Epidermal melanocyte (primary cell): ENCODE results near the gene AGBL5.
A peak's percentile ranks its signal among the peaks of the same experiment; 100 is the strongest.
"Not testable (repeated sequence)": the region's sequence is repeated elsewhere in the genome, so short reads cannot be mapped to it uniquely, and the experiment has no call there.

ENCODE experiments used
- DNase-seq: peaks from one replicate; pipeline ENCODE4 v3.0.0; 2011; ENCODE audit warnings: low spot score; ENCODE audit not compliant: insufficient read length

AGBL5 gene

DNA sequence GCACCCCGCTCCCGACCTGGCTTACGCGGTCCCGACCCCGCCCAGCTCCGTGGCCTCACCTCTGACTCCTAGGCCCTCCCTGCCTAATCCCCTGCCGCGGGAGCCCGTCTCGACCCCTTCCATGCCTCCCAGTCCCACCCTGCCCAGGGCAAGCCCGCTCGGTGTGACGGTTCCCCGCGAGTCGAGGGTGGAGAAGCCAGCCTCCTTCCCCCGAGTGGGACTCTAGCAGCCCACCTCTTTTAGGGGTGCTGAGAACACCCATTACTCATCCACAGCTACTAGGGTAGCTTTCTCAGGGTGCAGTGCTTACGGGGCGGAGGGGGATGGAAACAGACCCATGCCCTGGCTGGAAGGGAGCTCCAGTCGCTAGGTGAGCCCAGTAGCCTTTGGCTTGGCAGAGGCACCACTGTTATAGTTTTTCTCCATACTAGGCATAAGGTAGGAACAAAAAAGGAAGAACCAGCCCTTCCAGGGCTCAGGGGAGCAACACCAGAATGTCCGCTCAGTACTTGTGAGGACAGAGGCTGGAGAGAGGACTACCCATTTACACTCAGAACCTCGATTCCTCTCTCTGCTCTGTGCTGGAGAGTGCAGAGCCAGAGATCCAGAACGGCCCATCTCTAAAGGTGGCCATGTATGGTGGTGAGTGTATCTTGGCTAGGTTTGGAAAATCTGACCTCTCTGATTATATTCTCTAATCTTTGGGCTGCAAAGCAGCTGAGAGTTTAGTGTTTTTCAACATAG, 606 bp downstream of the AGBL5 start:
- DNase-seq: no peak

DNA sequence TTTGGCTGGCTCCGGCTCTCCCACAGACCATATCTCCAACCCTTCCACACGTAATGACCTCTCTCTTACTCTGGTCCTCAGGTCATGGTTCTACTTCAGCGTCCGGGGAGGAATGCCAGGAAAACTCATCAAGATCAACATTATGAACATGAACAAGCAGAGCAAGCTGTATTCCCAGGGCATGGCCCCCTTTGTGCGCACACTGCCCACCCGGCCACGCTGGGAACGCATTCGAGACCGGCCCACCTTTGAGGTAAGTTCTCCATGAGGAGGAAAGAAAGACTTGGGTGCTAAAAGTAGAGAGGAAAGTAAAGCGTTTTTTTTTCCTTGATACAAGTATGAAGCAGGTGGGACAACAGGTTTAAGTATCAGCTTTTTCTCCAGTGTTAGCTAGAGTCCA, 1.9 kb downstream of the AGBL5 start:
- DNase-seq: no peak

DNA sequence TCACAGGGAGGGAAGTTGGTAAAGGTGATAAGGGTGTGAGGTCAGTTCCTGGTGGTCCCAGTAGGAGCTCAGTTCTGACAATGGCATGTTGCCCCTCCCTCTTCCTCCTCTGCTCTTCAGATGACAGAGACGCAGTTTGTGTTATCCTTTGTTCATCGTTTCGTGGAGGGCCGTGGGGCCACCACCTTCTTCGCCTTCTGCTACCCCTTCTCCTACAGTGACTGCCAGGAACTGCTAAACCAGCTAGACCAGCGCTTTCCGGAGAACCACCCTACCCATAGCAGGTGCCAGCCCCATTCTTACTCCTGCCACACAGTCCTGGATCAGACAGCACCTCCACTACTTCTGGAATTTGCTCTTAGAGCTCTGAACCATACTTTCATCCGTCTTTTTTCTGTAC, 2.3 kb downstream of the AGBL5 start:
- DNase-seq: no peak

DNA sequence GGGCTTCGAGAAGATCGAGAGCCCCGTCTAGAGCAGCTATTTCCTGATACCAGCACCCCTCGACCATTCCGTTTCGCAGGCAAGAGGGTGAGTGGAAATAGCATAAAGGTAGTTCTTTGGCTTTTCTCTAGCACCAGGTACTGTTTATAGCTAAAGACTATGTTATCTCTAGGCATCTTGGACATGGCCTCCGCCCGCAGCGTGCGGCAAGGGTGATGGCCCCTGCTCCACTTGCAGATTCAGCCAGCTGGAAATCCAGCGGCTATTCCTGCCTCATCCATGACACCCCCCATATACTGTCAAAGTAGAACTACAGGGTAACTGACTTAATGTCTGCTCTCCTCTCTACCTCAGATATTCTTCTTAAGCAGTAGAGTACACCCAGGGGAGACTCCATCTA, 3.3 kb downstream of the AGBL5 start:
- DNase-seq: no peak

DNA sequence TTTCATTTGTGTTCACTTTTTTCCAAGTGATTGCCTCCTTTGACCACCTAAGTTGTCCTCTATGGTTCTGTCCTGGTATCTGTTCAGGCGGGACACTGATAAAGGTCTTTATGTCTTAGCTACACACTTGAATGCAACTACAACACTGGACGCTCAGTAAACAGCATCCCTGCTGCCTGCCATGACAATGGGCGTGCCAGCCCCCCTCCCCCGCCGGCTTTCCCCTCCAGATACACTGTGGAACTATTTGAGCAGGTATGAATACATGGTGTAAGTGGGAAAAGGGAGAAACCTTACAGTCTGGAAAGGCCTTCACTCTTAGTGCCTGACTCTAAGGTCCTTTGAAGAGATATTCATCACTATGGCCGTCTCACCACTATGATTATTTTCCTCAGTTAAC, 5.7 kb downstream of the AGBL5 start:
- DNase-seq: no peak

DNA sequence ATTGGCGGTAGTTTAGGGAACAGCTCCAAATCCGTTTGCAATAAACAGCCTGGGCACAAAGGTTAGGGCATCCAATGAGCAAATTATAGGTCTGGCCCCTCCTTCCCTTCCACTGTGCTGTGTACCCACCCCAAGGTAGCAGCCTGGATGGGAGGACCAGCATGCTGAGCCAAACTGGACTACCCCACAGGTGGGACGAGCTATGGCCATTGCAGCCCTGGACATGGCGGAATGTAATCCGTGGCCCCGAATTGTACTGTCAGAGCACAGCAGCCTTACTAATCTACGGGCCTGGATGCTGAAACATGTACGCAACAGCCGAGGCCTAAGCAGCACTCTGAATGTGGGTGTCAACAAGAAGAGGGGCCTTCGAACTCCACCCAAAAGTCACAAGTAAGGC, 6.7 kb downstream of the AGBL5 start:
- no peak for DNase-seq

DNA sequence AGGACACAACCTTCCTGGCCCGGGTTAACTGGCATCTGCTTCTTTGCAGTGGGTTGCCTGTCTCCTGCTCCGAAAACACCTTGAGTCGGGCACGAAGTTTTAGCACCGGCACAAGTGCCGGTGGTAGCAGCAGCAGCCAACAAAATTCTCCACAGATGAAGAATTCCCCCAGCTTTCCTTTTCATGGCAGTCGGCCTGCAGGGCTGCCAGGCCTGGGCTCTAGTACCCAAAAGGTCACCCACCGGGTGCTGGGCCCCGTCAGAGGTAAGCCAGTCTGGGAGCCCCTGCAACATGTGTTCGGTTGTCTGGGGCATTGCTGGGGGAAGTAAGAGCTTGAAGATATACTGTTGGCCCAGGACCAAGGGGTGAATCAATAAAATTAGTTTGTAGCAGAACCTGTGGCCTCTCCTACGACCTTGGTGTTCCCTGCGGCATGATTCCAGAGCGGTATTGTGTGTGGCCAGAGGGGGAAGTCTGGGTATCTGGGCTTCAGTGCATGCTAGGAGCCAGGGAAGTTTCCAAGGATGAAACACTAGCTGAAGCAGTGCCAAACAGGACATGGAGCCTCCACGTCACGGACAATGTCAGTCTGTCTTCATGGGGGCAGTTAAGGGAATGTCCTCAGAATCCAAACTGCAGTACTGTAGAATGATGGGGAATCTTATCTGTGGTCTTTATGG, 7.8 kb downstream of the AGBL5 start:
- no peak for DNase-seq

DNA sequence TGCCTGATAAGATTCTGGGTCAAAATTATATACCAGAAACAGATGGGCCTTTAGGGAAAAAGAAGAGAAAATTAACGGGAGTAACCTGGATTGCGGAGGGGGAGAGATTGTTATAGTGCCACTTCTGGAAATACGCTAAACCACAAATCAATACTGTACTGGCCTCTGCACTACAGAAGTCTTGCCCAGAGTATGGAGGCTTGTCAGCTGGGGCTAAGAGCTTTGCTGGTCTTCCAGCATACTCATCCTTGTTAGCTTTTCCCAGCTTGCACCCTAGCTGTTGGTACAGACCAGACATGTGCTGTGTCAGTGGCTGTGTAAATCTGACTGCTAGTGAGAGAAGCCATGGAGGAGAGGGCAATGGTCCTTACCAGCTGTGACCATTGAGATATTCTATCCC, 8.9 kb downstream of the AGBL5 start:
- DNase-seq: no peak

DNA sequence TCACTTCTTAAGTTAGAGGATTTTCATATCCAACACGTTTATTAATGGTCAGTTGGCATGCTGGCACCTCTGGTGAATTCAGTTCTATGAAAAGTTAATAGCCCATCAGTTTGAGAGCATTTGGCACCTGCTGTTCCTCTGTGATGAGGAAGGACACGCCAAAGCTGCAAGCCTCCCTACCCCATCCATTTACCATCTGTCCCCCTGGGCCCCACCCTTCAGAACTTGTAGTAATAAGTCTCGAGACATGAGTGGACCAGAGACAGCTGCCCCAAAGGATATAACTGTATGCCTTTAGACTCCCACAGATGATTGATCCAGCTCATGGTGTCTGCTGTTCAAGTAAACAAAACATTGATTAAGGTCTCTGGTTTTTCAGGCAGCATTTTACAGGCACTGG, 13.7 kb downstream of the AGBL5 start:
- no peak for DNase-seq

DNA sequence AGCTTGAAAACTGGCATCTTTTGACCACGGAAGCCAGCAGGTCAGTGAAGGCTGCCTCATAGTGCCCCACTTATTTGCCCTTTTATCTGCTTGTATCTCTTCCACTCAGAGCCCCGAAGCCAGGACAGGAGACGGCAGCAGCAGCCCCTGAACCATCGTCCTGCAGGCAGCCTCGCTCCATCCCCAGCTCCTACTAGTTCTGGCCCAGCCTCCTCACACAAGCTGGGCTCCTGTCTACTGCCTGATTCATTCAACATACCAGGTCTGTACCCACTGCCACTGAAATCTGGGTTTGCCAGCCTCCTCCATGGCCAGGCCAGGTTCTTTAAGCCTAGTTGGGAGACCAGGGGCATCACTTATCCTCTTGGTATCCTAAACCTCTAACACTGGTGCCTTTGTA, 15.9 kb downstream of the AGBL5 start:
- no peak for DNase-seq

DNA sequence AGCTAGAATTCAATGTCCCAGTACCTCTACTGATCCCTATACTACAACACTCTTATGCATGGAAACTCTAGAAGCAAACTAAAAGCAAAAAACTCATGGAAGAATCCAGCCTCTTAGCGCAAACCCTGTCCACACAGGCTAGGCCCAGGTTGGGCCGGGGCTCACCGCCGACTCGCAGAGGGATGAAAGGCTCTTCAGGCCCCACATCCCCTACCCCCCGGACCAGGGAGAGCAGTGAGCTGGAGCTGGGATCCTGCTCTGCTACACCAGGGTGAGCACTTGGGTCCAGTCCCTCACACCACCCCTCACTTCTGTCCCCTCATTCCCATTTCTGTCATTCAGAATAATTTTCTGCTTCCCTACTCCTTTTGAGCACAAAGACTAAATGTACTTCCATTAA, 18.0 kb downstream of the AGBL5 start:
- DNase-seq: no peak

DNA sequence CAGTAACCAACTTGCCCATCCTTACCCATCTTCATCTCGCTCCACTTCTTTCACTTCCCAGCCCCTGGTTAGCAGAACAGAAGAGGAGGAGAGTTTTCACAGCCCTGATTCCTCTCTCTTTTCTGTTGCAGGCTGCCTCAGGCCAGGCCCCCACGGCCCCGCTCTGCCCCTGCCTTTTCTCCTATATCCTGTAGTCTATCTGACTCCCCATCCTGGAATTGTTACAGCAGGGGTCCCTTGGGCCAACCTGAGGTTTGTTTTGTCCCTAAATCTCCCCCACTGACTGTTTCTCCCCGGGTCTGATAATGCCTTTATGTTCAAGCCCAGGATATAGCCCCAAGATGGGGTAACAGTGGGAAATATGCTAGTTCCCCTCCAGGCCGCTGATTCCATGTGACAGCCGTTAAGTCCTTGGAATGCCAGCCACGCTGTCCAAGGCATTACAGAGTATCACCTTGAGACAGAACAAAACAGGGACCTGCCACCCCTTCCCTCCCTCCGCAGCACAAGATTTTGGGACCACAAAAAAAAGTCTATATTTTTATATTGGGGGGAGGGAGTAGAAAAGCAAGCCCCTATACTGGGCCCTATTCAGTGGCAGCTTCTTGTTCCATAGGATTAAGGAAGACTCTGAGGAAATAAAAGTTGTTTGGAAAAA, 18.6 kb downstream of the AGBL5 start:
- no peak for DNase-seq

DNA sequence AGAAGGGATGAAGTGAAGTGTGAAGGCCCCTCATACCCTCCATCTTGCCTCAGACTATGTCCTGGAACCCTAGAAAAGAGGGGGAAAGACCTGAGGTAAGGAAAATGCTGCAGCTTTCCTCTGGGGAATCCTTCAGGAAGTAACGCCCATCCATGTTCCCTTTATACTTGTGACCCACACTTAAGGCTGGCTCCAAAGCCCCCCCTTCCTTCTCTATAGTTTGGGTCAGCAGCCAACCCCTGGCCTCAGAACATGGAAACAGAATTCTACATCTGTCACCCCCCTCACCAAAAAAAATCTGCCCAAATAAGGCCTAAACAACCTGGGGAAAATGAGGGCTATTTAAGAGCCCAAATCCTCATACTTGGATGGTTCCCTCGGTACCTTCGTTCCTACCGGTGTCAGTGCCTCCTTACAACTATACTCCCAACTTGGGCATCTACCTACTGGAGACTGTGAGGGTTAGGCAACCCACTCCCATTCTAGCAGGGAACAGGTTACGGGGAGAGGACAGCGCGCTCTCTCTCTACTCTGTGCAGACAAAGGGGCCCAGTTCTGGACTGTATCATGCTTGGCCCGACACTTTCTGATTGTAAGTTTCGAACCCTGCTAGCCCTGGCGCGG, 19.3 kb downstream of the AGBL5 start:
- DNase-seq: no peak

DNA sequence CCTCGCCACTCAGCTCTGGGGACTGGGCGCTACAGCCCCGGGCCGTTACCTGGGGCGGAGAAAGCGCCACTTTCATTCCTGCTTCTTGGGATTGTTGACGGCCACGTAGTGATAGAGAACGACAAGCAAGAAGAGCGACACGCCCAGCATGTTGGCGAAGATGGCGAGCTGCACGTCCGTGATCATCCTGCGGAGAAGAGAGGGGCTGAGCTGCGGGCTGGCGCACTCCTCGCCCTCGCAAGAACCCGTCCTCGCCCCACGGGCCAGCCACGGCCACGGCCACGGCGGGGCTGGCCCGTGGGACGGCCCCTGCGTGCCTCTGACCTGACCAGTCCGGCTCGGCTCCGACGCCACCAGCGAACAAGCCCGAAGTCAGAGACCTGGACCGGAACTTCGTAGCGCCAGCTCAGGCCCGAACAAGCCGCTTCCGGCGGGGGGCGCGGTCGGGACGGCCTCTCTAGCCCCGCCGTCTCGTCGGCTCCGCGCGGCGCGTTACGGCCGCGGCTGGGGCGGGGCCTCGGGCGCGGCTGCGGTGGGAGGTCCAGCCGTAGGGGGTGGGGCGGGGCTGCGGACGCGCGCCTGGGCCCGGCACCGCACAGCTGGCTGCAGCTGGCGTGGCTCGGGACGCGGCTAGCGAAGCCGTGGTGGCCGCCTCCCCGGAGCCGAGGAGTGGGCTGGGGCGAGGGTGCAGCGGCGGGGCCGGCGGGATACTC, 20.0 kb downstream of the AGBL5 start, which contains the start of gene OST4:
Gene OST4 (minus strand): TSS at position 378 of the 713 bp plus-strand sequence.
- peak; percentile 95 for DNase-seq

DNA sequence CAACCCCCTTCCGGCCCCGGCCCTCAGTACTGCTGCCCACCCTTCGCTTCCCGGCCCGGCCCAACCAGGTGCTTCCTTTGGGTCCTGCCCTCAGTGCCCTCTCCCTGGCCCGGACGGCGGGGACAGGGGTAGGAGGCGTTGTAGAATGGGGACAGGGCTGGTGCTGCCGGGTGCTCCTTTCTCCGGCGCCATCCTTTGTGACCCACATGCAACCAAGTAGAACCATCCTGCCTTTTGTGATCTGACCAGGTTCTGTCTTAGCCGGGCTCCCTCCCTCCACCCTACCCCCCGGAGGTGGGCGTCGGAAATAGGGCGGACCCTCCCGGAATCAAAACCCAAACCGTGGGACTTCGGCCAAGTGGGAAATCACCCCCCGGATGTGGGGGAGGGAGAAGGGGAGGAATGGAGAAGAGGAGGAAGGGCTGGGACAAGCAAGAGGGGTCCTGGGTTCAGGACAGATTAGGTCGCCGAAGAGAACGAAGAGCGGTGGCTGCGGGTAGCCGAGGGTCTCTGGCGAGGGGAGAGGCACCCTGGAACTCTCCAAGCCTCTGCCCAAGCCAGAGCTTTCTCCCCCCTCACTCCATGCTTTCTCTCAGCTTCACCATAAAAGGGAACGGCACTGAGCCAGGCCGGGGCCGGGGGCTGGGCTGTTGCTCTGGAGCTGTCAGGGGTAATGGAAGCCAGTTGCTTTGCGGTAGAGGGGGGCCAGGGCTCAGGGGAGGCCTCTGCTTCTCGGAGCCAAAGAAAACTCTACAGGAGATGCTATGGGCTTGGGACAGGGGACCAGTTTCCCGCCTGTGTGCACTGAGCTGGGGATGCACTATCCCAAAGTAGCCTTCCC, 20.7 kb downstream of the AGBL5 start:
- no peak for DNase-seq

DNA sequence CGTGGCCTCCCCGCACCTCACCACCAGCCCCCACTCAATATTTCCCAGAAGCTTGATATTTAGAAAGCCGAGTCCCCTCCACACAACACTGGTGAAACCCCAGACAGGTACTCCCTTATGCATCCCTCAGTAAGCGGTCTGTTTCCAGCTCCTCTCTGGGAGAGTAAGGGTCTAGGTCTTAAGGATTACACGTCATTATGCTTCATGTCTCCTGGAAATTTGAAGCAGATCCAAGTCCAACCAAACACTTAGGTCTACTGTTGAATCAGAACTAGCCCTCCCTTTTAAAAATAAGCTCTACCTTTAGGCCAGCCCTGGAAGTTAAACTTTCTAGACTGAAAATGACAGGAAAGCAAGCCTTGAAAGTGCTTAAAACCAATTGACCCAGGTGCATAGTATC, 21.5 kb downstream of the AGBL5 start:
- DNase-seq: no peak

DNA sequence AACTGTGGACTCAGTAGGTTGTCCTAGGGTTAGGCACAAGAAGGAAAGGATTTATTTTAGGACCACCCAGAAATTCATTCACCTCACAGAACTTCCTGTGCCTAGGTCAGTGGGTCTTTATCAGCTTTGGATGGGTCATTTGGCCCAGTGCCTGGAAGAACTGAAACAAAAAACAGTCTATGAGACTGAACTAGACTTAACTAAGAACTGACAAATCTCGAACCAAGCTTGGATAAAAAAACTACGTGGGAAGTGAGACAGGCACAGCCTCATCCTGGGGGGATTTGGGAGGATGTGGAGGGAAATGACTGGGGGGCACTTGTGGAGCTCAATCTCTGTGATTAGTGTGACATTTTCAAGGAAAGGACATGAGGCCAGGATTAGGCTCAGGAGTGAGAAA, 22.3 kb downstream of the AGBL5 start:
- no peak for DNase-seq

DNA sequence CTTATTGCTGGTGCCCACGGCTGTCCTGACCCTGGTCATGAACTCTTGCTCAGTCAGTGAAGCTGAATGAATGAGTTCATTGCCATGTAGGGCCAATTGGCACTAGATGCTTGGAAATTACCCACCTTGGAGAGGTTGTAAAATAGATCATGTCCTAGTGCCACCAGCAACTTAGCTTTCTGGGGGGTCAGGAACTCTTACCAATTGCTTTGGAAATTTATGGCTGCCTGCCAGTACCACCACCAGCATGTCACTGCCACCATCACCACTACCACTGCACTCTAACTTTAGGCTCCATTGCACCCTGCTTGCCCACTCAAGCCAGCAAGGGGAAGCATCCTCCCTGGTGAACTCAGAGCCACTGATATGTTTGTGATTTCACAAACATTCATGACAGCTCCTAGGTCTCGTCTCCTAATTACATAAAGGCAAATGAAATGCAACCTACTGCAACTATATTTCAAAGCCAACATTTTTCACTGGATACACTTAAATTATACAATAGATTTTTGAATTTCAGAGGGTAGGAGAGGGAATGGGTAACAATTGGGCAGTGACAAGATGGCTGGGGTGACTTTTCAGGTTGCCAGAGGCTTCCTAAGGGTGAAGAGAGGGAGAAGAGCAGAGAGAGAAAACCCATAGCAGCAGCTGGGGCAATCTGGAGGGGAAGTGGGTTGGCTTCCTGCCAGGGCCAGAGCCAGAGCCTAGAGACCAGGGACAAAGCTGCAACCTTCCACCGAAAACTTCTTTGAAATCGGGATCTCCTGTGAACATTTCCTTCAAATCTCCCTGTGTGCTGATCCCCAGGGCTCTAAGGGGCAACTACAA, 23.5 kb downstream of the AGBL5 start:
- no peak for DNase-seq

DNA sequence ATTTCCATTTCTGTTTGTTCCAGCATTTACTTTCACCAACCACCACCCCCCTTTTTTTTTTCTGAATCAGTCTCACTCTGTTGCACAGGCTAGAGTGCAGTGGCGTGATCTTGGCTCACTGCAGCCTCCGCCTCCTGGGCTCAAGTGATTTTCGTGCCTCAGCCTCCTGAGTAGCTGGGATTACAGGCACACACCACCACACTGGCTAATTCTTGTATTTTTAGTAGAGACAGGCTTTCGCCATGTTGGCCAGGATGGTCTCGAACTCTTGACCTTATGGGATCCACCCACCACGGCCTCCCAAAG, 24.1 kb downstream of the AGBL5 start:
- DNase-seq: not testable (repeated sequence)

DNA sequence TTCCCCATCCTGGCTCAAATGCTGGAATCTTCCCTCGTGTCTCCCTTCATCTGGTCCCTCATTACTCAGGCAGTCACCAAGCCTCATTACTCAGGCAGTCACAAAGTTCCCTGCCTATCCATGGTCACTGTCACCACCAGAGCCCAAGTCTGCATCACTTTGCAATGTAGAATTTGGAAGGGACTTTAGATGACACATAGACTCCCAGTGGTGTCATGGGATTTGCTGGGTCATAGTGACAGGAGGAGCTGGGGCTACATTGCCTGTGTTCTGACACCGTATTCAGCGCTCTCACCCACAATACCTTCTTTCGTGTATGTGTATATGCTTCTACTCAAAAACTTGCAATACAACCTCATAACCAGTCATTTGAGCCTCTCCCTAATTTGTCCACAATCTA, 24.9 kb downstream of the AGBL5 start:
- no peak for DNase-seq
